Fibroblast of mammary gland (primary cell): ENCODE results near the gene TMEM255A.

ENCODE experiments used
- DNase-seq: peaks from one replicate; pipeline ENCODE4 v3.0.0-alpha.2; 2010; ENCODE audit warnings: low read depth
- H3K4me3 ChIP-seq: 2 replicates; pipeline ENCODE4 v1.5.1; 2011; ENCODE audit warnings: low read depth, mild to moderate bottlenecking, low read length, moderate library complexity; ENCODE audit not compliant: control insufficient read depth
- TF ChIP-seq, protein P1 (sequence below): conservative IDR thresholded peaks from 2 replicates; pipeline ENCODE4 v1.5.1; 2011; ENCODE audit warnings: low read depth, low read length, inconsistent platforms; ENCODE audit not compliant: control insufficient read depth, insufficient read depth

TMEM255A gene

DNA sequence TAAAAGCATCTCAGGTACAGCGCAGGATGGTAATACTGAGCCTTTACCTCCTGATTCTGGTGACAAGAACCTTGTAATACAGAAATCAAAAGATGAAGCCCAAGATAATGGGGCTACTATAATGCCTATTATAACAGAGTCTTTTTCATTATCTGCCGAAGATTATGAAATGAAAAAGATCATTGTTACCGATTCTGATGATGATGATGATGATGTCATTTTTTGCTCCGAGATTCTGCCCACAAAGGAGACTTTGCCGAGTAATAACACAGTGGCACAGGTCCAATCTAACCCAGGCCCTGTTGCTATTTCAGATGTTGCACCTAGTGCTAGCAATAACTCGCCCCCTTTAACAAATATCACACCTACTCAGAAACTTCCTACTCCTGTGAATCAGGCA lies 57.5 kb downstream of the TMEM255A start:
- H3K4me3 ChIP-seq = no peak overlapping the region
- no peak for DNase-seq
- TF ChIP-seq, protein P1, sequence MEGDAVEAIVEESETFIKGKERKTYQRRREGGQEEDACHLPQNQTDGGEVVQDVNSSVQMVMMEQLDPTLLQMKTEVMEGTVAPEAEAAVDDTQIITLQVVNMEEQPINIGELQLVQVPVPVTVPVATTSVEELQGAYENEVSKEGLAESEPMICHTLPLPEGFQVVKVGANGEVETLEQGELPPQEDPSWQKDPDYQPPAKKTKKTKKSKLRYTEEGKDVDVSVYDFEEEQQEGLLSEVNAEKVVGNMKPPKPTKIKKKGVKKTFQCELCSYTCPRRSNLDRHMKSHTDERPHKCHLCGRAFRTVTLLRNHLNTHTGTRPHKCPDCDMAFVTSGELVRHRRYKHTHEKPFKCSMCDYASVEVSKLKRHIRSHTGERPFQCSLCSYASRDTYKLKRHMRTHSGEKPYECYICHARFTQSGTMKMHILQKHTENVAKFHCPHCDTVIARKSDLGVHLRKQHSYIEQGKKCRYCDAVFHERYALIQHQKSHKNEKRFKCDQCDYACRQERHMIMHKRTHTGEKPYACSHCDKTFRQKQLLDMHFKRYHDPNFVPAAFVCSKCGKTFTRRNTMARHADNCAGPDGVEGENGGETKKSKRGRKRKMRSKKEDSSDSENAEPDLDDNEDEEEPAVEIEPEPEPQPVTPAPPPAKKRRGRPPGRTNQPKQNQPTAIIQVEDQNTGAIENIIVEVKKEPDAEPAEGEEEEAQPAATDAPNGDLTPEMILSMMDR = no peak

DNA sequence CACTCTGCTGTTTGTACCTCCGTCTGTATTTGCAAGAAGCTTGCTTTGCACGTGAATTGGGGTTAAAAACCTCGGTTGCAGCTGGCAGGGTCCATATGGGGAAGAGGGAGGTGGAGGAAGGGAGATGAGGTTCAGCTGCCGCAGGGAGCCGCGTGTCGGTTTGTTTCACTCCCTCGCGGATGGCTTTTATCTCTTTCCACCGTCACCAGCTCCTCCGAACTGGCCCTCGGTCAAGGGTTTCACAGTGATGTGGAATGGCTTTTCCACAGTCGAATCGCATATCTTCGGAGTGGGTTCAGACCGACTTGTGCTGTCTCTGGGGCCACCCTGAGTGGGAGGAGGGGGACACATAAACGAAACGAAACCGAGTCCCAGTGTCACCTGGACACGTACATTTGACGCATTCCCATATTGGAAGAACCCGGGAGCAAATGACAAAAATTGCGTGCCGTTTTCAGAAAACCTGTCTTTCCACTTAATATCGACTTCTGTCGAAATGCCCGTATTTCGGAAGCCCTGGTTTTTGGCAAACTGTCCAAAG lies 59.7 kb downstream of the TMEM255A start:
- peak; percentile 14 for DNase-seq
- TF ChIP-seq, protein P1 = no peak
- H3K4me3 ChIP-seq = peak overlapping the region; percentile 71

DNA sequence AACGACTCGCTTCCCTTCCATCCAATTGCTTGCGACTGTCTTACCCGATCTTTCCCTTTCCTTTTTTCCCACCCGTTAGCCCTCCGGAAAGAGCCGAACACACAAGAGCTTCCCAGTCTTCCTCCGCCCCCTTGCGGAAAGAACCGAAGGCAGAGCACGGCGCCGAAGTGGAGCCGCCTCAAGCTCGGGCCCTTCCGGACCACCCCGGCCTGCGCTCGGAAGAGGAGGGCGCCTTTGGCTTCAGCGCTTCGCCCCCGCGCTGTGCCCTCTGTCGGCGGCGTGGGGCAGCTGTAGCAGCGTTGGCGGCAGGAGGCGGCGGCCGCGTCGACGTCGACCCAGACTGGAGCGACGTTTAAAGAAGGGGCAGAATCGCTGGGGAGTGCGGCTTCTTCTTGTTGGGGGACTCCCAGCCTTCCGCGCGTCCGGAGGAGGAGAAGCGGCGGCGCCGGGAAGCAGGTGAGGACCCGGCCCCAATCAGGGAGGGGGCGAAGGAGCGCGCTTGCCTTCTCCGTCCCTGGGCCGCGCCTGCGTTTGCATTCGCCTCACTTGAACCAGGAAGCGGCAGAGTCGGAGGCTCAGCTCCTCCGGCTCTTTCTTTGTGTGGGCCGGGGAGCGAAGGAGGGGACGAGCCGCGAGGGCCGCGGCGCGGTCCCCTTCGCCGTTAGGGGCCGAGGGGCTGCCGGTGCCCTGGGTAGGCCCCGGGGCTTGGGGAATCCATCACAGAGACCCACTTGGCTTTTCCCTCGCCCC lies 60.6 kb downstream of the TMEM255A start, which contains the start of gene ZBTB33:
Gene ZBTB33 (plus strand): TSS at position 291 of the 750 bp plus-strand sequence. CDS start 2,604 bp downstream, outside the sequence.
- H3K4me3 ChIP-seq = peak within 1 kb of the TSS; percentile 71
- peak; percentile 91 for DNase-seq
- TF ChIP-seq, protein P1 = peak; percentile 30

DNA sequence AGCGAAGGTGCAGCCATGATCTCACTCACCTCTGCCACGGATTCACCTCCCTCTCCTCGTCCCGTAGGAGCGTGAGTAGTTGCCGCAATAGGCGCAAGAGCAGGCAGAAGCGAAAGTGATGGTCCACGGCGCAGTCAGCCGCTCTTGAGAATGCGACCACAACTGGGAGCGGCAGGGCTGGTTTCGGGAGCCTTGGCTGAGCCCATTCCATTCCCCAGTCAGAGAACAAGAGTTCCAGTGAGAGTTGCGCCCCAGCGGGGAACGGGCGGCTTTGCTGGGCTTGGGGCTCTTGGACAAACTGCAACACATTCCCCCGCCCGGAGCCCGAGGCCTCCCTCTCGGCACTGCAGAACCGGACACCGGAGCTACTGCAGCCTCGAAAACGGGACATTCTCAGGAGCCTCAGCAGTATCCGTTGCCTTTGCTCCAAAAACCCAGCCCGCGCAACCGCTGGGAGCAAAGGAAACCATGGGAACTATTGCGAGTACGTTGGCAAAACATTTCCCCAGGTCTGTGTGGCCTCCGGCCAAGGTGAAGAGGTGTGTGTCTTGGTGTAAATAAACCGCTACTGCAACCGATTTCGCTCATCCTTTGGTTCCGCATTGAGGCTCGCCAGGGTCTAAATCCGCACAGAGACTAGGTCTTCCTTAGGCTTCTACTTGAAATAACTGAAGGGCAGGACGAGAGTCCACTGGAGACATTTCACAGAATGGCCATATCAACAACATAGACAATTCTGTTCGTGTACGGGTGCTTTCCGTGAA lies 66.3 kb downstream of the TMEM255A start:
- TF ChIP-seq, protein P1 = no peak
- peak; percentile 87 for DNase-seq
- peak overlapping the region; percentile 69 for H3K4me3 ChIP-seq

DNA sequence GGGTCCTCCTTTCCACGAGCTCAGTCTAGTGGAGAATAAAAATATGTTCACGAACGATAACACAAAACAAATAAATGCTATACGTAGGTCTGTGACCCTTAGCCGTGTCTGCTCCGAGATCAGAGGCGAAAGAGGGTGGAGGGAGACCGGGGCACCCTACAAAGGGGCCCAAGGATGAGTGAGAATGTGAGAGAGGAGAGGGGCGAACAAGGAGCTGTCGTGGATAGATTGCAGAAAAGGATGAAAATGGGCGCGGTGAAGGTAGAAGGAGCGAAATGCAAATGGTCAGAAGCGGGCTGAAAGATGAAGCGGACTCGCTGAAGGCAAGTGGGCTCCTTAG lies 66.9 kb downstream of the TMEM255A start:
- TF ChIP-seq, protein P1 = no peak

DNA sequence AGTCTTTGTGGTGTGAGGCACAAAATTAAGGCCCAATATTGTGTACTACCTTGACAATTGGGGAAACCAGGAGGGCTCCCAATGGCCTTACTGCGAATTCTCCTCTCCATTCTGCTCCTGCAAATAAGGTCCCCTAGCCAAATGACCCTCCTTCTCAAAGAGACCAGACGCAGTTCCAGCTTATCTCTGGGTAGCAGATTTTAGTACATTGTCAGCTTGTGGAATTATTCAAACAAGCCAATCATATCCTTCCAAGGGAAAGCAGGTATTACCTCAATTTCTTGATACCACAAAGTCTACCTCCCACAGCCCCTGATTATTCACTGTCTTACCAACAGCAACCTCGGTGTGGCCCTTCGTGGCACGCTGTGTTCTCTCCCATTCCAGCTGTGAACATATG lies 68.4 kb downstream of the TMEM255A start:
- DNase-seq = no peak
- TF ChIP-seq, protein P1 = no peak
- H3K4me3 ChIP-seq = no peak overlapping the region

More for the DNA sequence above, 66.9 kb downstream of the TMEM255A start:
- DNase-seq = no peak
- peak overlapping the region; percentile 69 for H3K4me3 ChIP-seq
